Mucosa of stomach (tissue), 1 donor: ENCODE data around the gene COTL1.
"Not testable (repeated sequence)": the region's sequence is repeated elsewhere in the genome, so short reads cannot be mapped to it uniquely, and the experiment has no call there.

ENCODE experiments used
- H3K27me3 ChIP-seq: one replicate; pipeline ENCODE4 v1.7.0; 2013; ENCODE audit warnings: mild to moderate bottlenecking, low read length; ENCODE audit not compliant: control insufficient read depth, insufficient read depth
- H3K36me3 ChIP-seq: one replicate; pipeline ENCODE4 v1.7.0; 2013; ENCODE audit warnings: low read length; ENCODE audit not compliant: control insufficient read depth, insufficient read depth
- H3K4me1 ChIP-seq: one replicate; pipeline ENCODE4 v1.7.0; 2013; ENCODE audit warnings: mild to moderate bottlenecking, low read length; ENCODE audit not compliant: control insufficient read depth, insufficient read depth
- H3K4me3 ChIP-seq: one replicate; pipeline ENCODE4 v1.7.0; 2013; ENCODE audit warnings: low read length
- H3K9ac ChIP-seq: one replicate; pipeline ENCODE4 v1.7.0; 2013; ENCODE audit warnings: mild to moderate bottlenecking, low read length, moderate library complexity
- H3K9me3 ChIP-seq: one replicate; pipeline ENCODE4 v1.7.0; 2013; ENCODE audit warnings: mild to moderate bottlenecking, low read length, moderate library complexity; ENCODE audit not compliant: control insufficient read depth
- donor health status: Pancreatic carcinoma.

The COTL1 gene

DNA sequence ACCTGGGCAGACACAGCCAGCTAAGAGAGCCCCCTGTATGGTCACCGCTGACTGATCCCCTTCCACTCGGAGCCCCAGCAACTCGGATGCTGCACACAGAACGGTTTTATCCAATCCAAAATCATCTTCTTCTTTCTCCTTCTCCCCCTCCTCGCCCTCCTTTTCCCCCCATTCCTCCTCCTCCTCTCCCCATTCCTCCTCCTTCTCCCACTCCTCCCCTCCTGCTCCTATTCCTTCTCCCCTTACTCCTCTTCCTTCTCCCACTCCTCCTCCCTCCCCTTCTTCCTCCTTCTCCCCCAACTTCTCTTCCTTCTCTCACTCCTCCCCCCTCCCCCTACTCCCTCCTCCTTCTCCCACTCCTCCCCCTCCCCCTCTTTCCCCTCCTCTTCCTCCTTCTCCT is 83.1 kb downstream of the COTL1 start:
- Histone ChIP-seq H3K27me3 (no peaks in the 10 kb centered on the region), H3K4me1 (peaks cover 15% of the 10 kb centered on the region), H3K36me3 (no peaks in the 10 kb centered on the region), H3K4me3 (no peak overlapping the region), H3K9me3 (no peaks in the 10 kb centered on the region), H3K9ac (no peak overlapping the region)

GRCh38 chr16:84532855-84533486 is 84.9 kb downstream of the COTL1 start:
- Histone ChIP-seq H3K36me3 (no peaks in the 10 kb centered on the region), H3K27me3 (no peaks in the 10 kb centered on the region), H3K9me3 (no peaks in the 10 kb centered on the region), H3K4me3 (no peak overlapping the region), H3K9ac (no peak overlapping the region), H3K4me1 (peaks cover 15% of the 10 kb centered on the region)

DNA sequence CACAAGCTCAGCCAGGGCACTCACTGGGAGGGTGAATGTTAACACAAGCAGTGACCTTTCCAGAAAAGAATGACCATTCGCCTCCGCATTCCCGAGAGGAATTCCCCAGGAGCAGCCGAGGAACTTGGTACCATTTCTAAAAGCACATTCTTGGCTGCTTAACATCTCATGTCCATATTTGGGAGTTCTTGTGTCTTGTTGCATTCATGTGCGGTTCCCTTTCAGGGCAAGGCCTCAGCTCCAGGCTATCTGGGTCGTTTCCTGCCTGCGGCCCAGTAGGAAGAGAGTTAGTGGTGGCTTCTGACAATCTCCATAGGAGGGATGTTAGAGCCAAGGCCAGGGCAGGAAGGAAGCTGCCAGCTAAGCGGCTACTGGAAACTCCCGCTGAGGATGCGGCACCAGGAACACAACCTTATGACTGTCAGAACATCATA is 85.6 kb downstream of the COTL1 start:
- Histone ChIP-seq H3K27me3 (no peaks in the 10 kb centered on the region), H3K4me1 (peaks cover 15% of the 10 kb centered on the region), H3K9me3 (no peaks in the 10 kb centered on the region), H3K36me3 (no peaks in the 10 kb centered on the region), H3K4me3 (no peak overlapping the region), H3K9ac (no peak overlapping the region)

- Histone ChIP-seq H3K27me3 (no peaks in the 10 kb centered on the region), H3K4me3 (no peak overlapping the region), H3K36me3 (no peaks in the 10 kb centered on the region), H3K9me3 (no peaks in the 10 kb centered on the region), H3K9ac (peak overlapping the region; percentile 7), H3K4me1 (peaks cover 21% of the 10 kb centered on the region)
Measured at GRCh38 chr16:84531671-84532111, 86.2 kb downstream of the COTL1 start.

- no peak overlapping the region for H3K9ac ChIP-seq
- no peak overlapping the region for H3K4me3 ChIP-seq
- no peaks in the 10 kb centered on the region for H3K27me3 ChIP-seq
- H3K4me1 ChIP-seq, result peaks cover 23% of the 10 kb centered on the region
- no peaks in the 10 kb centered on the region for H3K9me3 ChIP-seq
- no peaks in the 10 kb centered on the region for H3K36me3 ChIP-seq
Measured at GRCh38 chr16:84530590-84530989, 87.3 kb downstream of the COTL1 start.

- Histone ChIP-seq H3K4me1 (peaks cover 23% of the 10 kb centered on the region), H3K27me3 (no peaks in the 10 kb centered on the region), H3K9ac (no peak overlapping the region), H3K36me3 (no peaks in the 10 kb centered on the region), H3K9me3 (no peaks in the 10 kb centered on the region), H3K4me3 (no peak overlapping the region)
Measured at GRCh38 chr16:84529607-84530006, 88.3 kb downstream of the COTL1 start.

DNA sequence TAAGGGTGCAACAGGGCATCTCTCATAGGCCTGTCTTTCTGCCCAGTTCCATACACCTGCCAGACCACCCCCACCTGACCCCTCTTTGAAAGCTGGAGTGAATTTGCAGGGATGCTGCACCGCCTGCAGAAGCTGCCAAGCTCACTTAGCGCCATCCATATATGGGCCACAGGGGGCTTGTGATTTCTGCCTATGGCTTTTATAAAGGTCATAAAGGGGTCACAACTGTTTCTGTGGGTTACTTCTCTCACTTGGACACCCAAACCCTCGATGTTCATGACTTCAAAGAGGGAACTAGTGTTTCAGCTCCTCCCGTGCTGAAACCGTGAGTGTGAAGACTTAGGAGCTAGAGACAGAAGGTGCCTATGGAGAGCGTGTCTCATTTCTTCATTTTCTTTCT is 89.6 kb downstream of the COTL1 start:
- no peak overlapping the region for H3K4me3 ChIP-seq
- no peaks in the 10 kb centered on the region for H3K9me3 ChIP-seq
- H3K4me1 ChIP-seq, result peaks cover 23% of the 10 kb centered on the region

GRCh38 chr16:84527532-84528269 is 90.2 kb downstream of the COTL1 start:
- H3K4me3 ChIP-seq, result no peak overlapping the region
- H3K9ac ChIP-seq, result no peak overlapping the region
- no peaks in the 10 kb centered on the region for H3K9me3 ChIP-seq
- no peaks in the 10 kb centered on the region for H3K36me3 ChIP-seq
- H3K4me1 ChIP-seq, result peaks cover 21% of the 10 kb centered on the region
- no peaks in the 10 kb centered on the region for H3K27me3 ChIP-seq

More for the DNA sequence above, 89.6 kb downstream of the COTL1 start:
- H3K36me3 ChIP-seq, result no peaks in the 10 kb centered on the region
- no peaks in the 10 kb centered on the region for H3K27me3 ChIP-seq
- H3K9ac ChIP-seq, result no peak overlapping the region

GRCh38 chr16:84526794-84527531 is 90.9 kb downstream of the COTL1 start:
- Histone ChIP-seq H3K4me3 (no peak overlapping the region), H3K9me3 (no peaks in the 10 kb centered on the region), H3K9ac (peak overlapping the region; percentile 24), H3K27me3 (no peaks in the 10 kb centered on the region), H3K36me3 (no peaks in the 10 kb centered on the region), H3K4me1 (peaks cover 14% of the 10 kb centered on the region)

GRCh38 chr16:84524941-84525581 is 92.8 kb downstream of the COTL1 start:
- H3K9ac ChIP-seq, H3K27me3 ChIP-seq, H3K4me3 ChIP-seq, H3K36me3 ChIP-seq, H3K9me3 ChIP-seq, H3K4me1 ChIP-seq: not testable (repeated sequence)

DNA sequence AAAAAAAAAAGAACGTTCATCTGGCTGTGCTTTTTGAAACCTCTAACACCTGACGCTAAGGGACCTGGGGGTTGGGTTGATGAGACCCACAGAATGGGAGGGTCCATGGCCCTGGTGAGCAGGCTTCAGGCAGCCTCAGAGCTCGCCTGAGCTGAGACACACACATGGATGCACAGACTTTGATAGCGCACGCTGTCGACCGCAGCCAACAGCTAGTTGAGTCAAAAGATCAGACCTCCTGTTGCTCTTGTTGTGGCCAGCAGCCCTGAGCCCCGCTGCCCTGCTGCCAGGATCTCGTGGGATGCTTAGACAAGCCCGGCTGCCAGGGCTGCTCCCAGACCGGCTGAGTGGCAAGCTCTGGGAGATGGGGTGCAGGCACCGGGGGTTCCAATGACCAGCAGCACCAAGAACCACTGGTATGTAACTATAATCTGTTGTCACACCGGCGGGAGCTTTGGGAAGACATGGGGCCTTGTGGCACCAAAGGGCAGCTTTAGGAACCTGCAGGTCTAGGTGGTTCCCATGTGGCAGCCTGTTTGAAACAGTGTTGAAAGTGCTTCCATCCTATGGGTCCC is 93.4 kb downstream of the COTL1 start:
- no peaks in the 10 kb centered on the region for H3K36me3 ChIP-seq
- H3K4me1 ChIP-seq, result peaks cover 8% of the 10 kb centered on the region
- no peak overlapping the region for H3K9ac ChIP-seq
- no peaks in the 10 kb centered on the region for H3K27me3 ChIP-seq
- H3K4me3 ChIP-seq, result no peak overlapping the region
- no peaks in the 10 kb centered on the region for H3K9me3 ChIP-seq

GRCh38 chr16:84521497-84521770 is 96.4 kb downstream of the COTL1 start:
- Histone ChIP-seq H3K27me3 (no peaks in the 10 kb centered on the region), H3K4me1 (no peaks in the 10 kb centered on the region), H3K9ac (no peak overlapping the region), H3K9me3 (no peaks in the 10 kb centered on the region), H3K36me3 (no peaks in the 10 kb centered on the region), H3K4me3 (no peak overlapping the region)
